HepG2 (cell line): ENCODE measurements around the gene PSMA3. TPM values are rescaled to one million over a fixed set of nuclear protein-coding genes. Genes with fewer than 3 reads are reported as not detected.
A peak's percentile ranks its signal among the peaks of the same experiment; 100 is the strongest.

Experiments
- ETV5 ChIP-seq: IDR thresholded peaks from 2 replicates; pipeline ENCODE4 v1.6.1; 2018; ENCODE audit warnings: missing biosample characterization, missing genetic modification reagents, inconsistent platforms, borderline replicate concordance
- ETV6 ChIP-seq: sonication (generic); formaldehyde crosslinking; conservative IDR thresholded peaks from 2 replicates; pipeline ENCODE4 v1.4.0; 2020; ENCODE audit warnings: missing genetic modification reagents
- FOXC1 ChIP-seq: sonication (generic); formaldehyde crosslinking; IDR thresholded peaks from 2 replicates; pipeline ENCODE4 v1.8.0; 2022; ENCODE audit warnings: mild to moderate bottlenecking, missing genetic modification reagents, borderline replicate concordance
- HMG20A ChIP-seq: IDR thresholded peaks from 2 replicates; pipeline ENCODE4 v1.6.1; 2016; ENCODE audit warnings: borderline replicate concordance
- IRF2 ChIP-seq: IDR thresholded peaks from 2 replicates; pipeline ENCODE4 v1.6.1; 2018; ENCODE audit warnings: missing genetic modification reagents, missing compliant biosample characterization
- MED1 ChIP-seq: sonication (generic); formaldehyde crosslinking; IDR thresholded peaks from 2 replicates; pipeline ENCODE4 v1.4.0; 2020; ENCODE audit warnings: missing genetic modification reagents
- MXI1 ChIP-seq: IDR thresholded peaks from 3 replicates; pipeline ENCODE4 v1.6.1; 2012; ENCODE audit warnings: low read depth, low read length, inconsistent platforms, borderline replicate concordance
- PHF20 ChIP-seq: sonication (generic); formaldehyde crosslinking; IDR thresholded peaks from 2 replicates; pipeline ENCODE4 v1.5.0; 2020; ENCODE audit warnings: mild to moderate bottlenecking, missing genetic modification reagents
- POLR2A ChIP-seq, 2 experiments: IDR thresholded peaks; 2 replicates each; pipeline ENCODE4 v1.6.1; 2011; ENCODE audit warnings: low read depth in 2 of 2, low read length in 2 of 2, mild to moderate bottlenecking in 1 of 2, moderate library complexity in 1 of 2; ENCODE audit not compliant: insufficient read depth in 1 of 2
- RBM22 ChIP-seq: fragments of 200-400 bp; formaldehyde crosslinking; optimal IDR thresholded peaks from 2 replicates; pipeline ENCODE3; 2017; ENCODE audit warnings: mild to moderate bottlenecking, low read length, moderate library complexity
- SNAPC2 ChIP-seq: sonication (generic); formaldehyde crosslinking; IDR thresholded peaks from 2 replicates; pipeline ENCODE4 v1.8.1; 2022; ENCODE audit warnings: mild to moderate bottlenecking, missing genetic modification reagents
- SP4 ChIP-seq: sonication (generic); formaldehyde crosslinking; IDR thresholded peaks from 2 replicates; pipeline ENCODE4 v1.8.1; 2023; ENCODE audit warnings: mild to moderate bottlenecking, missing genetic modification reagents
- TCF12 ChIP-seq, 2 experiments: fragments of 450-650 bp in 1 of 2; sonication (generic) in 1 of 2; formaldehyde crosslinking in 1 of 2; IDR thresholded peaks; 2 replicates each; pipeline versions ENCODE4 v1.6.1 to v1.8.0; 2017 to 2022; ENCODE audit warnings: antibody characterized with exemption in 1 of 2, mild to moderate bottlenecking in 1 of 2, missing genetic modification reagents in 1 of 2, moderate library complexity in 1 of 2
- THAP11 ChIP-seq: IDR thresholded peaks from 2 replicates; pipeline ENCODE4 v1.6.1; 2016; ENCODE audit warnings: missing biosample characterization, missing genetic modification reagents
- TSC22D2 ChIP-seq: sonication (generic); formaldehyde crosslinking; IDR thresholded peaks from 2 replicates; pipeline ENCODE4 v1.5.1; 2020; ENCODE audit warnings: missing genetic modification reagents, mild to moderate bottlenecking, borderline replicate concordance
- ZBTB20 ChIP-seq: sonication (generic); formaldehyde crosslinking; IDR thresholded peaks from 2 replicates; pipeline ENCODE4 v1.8.1; 2023; ENCODE audit warnings: missing genetic modification reagents, low read depth, mild to moderate bottlenecking, borderline replicate concordance
- ZNF331 ChIP-seq: sonication (generic); formaldehyde crosslinking; IDR thresholded peaks from 2 replicates; pipeline ENCODE4 v1.4.0; 2020; ENCODE audit warnings: missing genetic modification reagents
- ZNF335 ChIP-seq: sonication (generic); formaldehyde crosslinking; IDR thresholded peaks from 2 replicates; pipeline ENCODE4 v1.4.0; 2020; ENCODE audit warnings: missing genetic modification reagents
- ZNF878 ChIP-seq: sonication (generic); formaldehyde crosslinking; IDR thresholded peaks from 2 replicates; pipeline ENCODE4 v1.8.1; 2023; ENCODE audit warnings: mild to moderate bottlenecking, missing genetic modification reagents, moderate library complexity
- polyA plus RNA-seq, 8 experiments: library from polyadenylated mRNA; depleted of rRNA in 3 of 8; stranded (reverse) in 7 of 8; unstranded in 1 of 8; fragments of >200 nt; fragmentation: Illumina TruSeq in 4 of 8; extraction: Trizol in 4 of 8; gene quantifications; 2 replicates each; pipeline versions ENCODE4 v1.2.1 to v1.2.3, GENCODE V29; 2011 to 2016; ENCODE audit warnings: low read depth in 4 of 8, missing spikeins in 1 of 8, mixed read lengths in 1 of 8; ENCODE audit not compliant: insufficient read depth in 1 of 8
- total RNA-seq, 5 experiments: library from RNA; depleted of rRNA; stranded (reverse); fragments of >200 nt; fragmentation: Illumina TruSeq; extraction: Trizol; gene quantifications; 2 replicates each; pipeline ENCODE4 v1.2.3, GENCODE V29; 2016; ENCODE audit warnings: low read depth in 1 of 5
- TF ChIP-seq, protein P1 (sequence below): sonication (generic); formaldehyde crosslinking; IDR thresholded peaks from 2 replicates; pipeline ENCODE4 v1.5.0; 2020; ENCODE audit warnings: mild to moderate bottlenecking, missing genetic modification reagents, borderline replicate concordance
- TF ChIP-seq, protein P2 (sequence below): sonication (generic); formaldehyde crosslinking; IDR thresholded peaks from 2 replicates; pipeline ENCODE4 v1.5.0; 2020; ENCODE audit warnings: mild to moderate bottlenecking, missing genetic modification reagents
- TF ChIP-seq, protein P3 (sequence below): sonication (generic); formaldehyde crosslinking; IDR thresholded peaks from 2 replicates; pipeline ENCODE4 v1.5.0; 2020; ENCODE audit warnings: missing genetic modification reagents

Gene PSMA3
- total and polyA plus RNA-seq, 2 of the 13 experiments (the other 11 are each of a cell fraction or from before 2014, with no cell fraction given): 232 to 275 TPM

DNA sequence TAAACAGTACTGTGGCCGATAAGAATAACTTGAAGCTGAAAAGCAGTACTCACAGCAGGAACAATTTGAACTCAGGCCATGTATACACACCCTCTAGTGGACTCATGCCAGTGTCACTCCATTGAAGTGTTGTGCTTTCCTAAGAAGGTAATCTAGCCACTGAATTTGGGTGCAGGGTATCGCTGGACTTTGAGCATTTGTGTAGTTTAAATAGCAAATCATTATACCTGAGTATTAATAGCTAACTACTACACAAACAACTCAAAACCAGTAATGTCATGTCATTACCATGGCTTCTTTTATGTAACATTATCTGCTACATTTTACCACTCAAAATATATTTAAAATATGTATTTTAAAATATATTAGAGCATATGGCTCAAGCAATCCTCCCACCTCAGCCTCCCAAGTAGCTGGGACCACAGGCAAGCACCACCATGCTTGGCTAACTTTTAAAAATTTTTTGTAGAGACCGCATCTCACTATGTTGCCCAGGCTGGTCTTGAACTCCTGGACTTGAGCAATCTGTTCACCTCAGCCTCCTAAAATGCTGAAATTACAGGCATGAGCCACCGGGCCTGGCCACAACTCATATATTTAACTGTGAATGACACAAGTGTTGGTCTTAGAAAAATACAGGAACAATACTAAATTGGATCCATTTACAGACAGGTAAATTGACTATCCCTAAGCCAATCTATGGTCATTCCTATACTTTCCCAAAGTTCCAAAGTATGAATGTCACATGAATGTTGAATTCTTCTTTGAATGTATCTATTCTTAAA, 28.1 kb downstream of the PSMA3 start (continued):
- TF ChIP-seq, protein P1, sequence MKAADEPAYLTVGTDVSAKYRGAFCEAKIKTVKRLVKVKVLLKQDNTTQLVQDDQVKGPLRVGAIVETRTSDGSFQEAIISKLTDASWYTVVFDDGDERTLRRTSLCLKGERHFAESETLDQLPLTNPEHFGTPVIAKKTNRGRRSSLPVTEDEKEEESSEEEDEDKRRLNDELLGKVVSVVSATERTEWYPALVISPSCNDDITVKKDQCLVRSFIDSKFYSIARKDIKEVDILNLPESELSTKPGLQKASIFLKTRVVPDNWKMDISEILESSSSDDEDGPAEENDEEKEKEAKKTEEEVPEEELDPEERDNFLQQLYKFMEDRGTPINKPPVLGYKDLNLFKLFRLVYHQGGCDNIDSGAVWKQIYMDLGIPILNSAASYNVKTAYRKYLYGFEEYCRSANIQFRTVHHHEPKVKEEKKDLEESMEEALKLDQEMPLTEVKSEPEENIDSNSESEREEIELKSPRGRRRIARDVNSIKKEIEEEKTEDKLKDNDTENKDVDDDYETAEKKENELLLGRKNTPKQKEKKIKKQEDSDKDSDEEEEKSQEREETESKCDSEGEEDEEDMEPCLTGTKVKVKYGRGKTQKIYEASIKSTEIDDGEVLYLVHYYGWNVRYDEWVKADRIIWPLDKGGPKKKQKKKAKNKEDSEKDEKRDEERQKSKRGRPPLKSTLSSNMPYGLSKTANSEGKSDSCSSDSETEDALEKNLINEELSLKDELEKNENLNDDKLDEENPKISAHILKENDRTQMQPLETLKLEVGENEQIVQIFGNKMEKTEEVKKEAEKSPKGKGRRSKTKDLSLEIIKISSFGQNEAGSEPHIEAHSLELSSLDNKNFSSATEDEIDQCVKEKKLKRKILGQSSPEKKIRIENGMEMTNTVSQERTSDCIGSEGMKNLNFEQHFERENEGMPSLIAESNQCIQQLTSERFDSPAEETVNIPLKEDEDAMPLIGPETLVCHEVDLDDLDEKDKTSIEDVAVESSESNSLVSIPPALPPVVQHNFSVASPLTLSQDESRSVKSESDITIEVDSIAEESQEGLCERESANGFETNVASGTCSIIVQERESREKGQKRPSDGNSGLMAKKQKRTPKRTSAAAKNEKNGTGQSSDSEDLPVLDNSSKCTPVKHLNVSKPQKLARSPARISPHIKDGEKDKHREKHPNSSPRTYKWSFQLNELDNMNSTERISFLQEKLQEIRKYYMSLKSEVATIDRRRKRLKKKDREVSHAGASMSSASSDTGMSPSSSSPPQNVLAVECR (CRISPR knock-in tag): peak; percentile 41; the same call in 1 of the 2 replicates
- TF ChIP-seq ZNF331 (CRISPR knock-in tag): peak; percentile 88
- peak; percentile 89 for TF ChIP-seq RBM22
- TF ChIP-seq IRF2 (CRISPR knock-in tag): peak; percentile 79
- TF ChIP-seq SNAPC2 (CRISPR knock-in tag): no peak
- TF ChIP-seq ETV6: no peak
- TF ChIP-seq ETV5: peak; percentile 23; the same call in 1 of the 2 replicates
- peak; percentile 50 to 51; a peak in 3 of 4 replicates for TF ChIP-seq POLR2A (IDR thresholded peaks at IDR 0.05; ENCODE audit: insufficient read depth in 1 of 2, low read depth in 2 of 2, low read length in 2 of 2)
- TF ChIP-seq PHF20: no peak
- TF ChIP-seq FOXC1 (CRISPR knock-in tag): no peak
- TF ChIP-seq TSC22D2 (CRISPR knock-in tag): no peak
- TF ChIP-seq MXI1: peak; percentile 55; the same call in 1 of the 3 replicates
- TF ChIP-seq ZBTB20 (CRISPR knock-in tag): no peak
- peak; percentile 92 for TF ChIP-seq ZNF335 (CRISPR knock-in tag)
- TF ChIP-seq ZNF878 (CRISPR knock-in tag): 0 out of 2 replicates have a peak, but pooled peaks have one; percentile 23
- TF ChIP-seq MED1 (CRISPR knock-in tag): peak; percentile 84
- TF ChIP-seq TCF12 (IDR thresholded peaks at IDR 0.05): no peak
- TF ChIP-seq TCF12 (CRISPR knock-in tag; IDR thresholded peaks at IDR 0.05): no peak
- TF ChIP-seq, protein P2, sequence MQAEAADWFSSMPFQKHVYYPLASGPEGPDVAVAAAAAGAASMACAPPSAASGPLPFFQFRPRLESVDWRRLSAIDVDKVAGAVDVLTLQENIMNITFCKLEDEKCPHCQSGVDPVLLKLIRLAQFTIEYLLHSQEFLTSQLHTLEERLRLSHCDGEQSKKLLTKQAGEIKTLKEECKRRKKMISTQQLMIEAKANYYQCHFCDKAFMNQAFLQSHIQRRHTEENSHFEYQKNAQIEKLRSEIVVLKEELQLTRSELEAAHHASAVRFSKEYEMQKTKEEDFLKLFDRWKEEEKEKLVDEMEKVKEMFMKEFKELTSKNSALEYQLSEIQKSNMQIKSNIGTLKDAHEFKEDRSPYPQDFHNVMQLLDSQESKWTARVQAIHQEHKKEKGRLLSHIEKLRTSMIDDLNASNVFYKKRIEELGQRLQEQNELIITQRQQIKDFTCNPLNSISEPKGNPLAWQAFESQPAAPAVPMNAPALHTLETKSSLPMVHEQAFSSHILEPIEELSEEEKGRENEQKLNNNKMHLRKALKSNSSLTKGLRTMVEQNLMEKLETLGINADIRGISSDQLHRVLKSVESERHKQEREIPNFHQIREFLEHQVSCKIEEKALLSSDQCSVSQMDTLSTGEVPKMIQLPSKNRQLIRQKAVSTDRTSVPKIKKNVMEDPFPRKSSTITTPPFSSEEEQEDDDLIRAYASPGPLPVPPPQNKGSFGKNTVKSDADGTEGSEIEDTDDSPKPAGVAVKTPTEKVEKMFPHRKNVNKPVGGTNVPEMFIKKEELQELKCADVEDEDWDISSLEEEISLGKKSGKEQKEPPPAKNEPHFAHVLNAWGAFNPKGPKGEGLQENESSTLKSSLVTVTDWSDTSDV (CRISPR knock-in tag): no peak
- peak; percentile 66 for TF ChIP-seq HMG20A (CRISPR knock-in tag)
- peak; percentile 58 for TF ChIP-seq THAP11 (CRISPR knock-in tag)
- TF ChIP-seq SP4 (CRISPR knock-in tag): no peak
- TF ChIP-seq, protein P3, sequence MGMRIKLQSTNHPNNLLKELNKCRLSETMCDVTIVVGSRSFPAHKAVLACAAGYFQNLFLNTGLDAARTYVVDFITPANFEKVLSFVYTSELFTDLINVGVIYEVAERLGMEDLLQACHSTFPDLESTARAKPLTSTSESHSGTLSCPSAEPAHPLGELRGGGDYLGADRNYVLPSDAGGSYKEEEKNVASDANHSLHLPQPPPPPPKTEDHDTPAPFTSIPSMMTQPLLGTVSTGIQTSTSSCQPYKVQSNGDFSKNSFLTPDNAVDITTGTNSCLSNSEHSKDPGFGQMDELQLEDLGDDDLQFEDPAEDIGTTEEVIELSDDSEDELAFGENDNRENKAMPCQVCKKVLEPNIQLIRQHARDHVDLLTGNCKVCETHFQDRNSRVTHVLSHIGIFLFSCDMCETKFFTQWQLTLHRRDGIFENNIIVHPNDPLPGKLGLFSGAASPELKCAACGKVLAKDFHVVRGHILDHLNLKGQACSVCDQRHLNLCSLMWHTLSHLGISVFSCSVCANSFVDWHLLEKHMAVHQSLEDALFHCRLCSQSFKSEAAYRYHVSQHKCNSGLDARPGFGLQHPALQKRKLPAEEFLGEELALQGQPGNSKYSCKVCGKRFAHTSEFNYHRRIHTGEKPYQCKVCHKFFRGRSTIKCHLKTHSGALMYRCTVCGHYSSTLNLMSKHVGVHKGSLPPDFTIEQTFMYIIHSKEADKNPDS (CRISPR knock-in tag): peak; percentile 100
